Mesodermal cell (in vitro differentiated cells): ENCODE measurements around the gene CYB5A.
"Not testable (repeated sequence)": the region's sequence is repeated elsewhere in the genome, so short reads cannot be mapped to it uniquely, and the experiment has no call there.

ENCODE experiments used
- H3K27ac ChIP-seq: 2 replicates; pipeline ENCODE4 v1.7.0; 2013; ENCODE audit warnings: mild to moderate bottlenecking, low read depth, low read length, moderate library complexity; ENCODE audit not compliant: severe bottlenecking
- H3K36me3 ChIP-seq: 2 replicates; pipeline ENCODE4 v1.7.1; 2013; ENCODE audit warnings: mild to moderate bottlenecking, low read length, moderate library complexity; ENCODE audit not compliant: control insufficient read depth, insufficient read depth
- H3K4me1 ChIP-seq: one replicate; pipeline ENCODE4 v1.7.1; 2013; ENCODE audit warnings: mild to moderate bottlenecking, low read length; ENCODE audit not compliant: insufficient read depth, control insufficient read depth, poor library complexity, severe bottlenecking
- H3K4me3 ChIP-seq: 2 replicates; pipeline ENCODE4 v1.7.0; 2013; ENCODE audit warnings: low read length, control low read depth, mild to moderate bottlenecking; ENCODE audit not compliant: insufficient read depth, poor library complexity, severe bottlenecking; ENCODE audit errors: extremely low read depth
- H3K9me3 ChIP-seq: 2 replicates; pipeline ENCODE4 v1.7.1; 2013; ENCODE audit warnings: mild to moderate bottlenecking, low read length, moderate library complexity; ENCODE audit not compliant: control insufficient read depth
- WGBS, 2 experiments: methylation state at CpG; one replicate each; pipeline ENCODE4 v1.1.5; 2013; ENCODE audit warnings: missing lambda C conversion rate in 2 of 2; ENCODE audit not compliant: insufficient coverage in 2 of 2; 5-methylcytosine and 5-hydroxymethylcytosine counted together

Gene CYB5A

GRCh38 chr18:74294526-74294925 lies 2.8 kb upstream of the CYB5A start:
- WGBS, 2 experiments: 77 to 83% methylated on average over 5 to 8 of the region's 8 CpGs
- no peaks in the 10 kb centered on the region for H3K9me3 ChIP-seq
- H3K4me1 ChIP-seq: no peaks in the 10 kb centered on the region
- H3K4me3 ChIP-seq: no peak overlapping the region
- no peaks in the 10 kb centered on the region for H3K36me3 ChIP-seq
- no peak overlapping the region for H3K27ac ChIP-seq

GRCh38 chr18:74292982-74293381 lies 1.2 kb upstream of the CYB5A start:
- 93 to 97% methylated on average over 2 to 3 of the region's 3 CpGs for WGBS, 2 experiments

GRCh38 chr18:74292541-74292858 lies 737 bp upstream of the CYB5A start:
- Histone ChIP-seq H3K9me3 (no peaks in the 10 kb centered on the region), H3K36me3 (no peaks in the 10 kb centered on the region), H3K27ac (no peak overlapping the region), H3K4me3 (peak overlapping the region; percentile 65), H3K4me1 (no peaks in the 10 kb centered on the region)
- 84% methylated on average over 3 of the region's 4 CpGs; no CpG with 5 or more reads in 1 of the 2 experiments for WGBS, 2 experiments

More at GRCh38 chr18:74292982-74293381, 1.2 kb upstream of the CYB5A start:
- H3K9me3 ChIP-seq, H3K4me3 ChIP-seq, H3K36me3 ChIP-seq, H3K27ac ChIP-seq, H3K4me1 ChIP-seq: not testable (repeated sequence)

DNA sequence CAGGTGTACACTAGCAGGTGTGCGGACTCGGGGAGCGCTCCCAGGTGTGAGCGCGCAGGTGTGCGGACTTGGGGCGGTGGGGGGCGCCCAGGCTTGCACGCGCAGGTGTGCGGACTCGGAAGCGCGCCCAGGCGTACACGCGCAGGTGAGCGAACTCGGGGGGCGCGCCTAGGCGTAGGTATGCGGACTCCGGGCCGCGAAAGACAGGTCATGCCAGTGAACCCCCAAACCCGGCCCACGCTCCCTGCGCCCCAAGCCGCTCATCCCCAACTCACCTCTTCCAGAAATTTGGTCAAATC lies 342 bp downstream of the CYB5A start:
- Histone ChIP-seq H3K36me3 (no peaks in the 10 kb centered on the region), H3K9me3 (no peaks in the 10 kb centered on the region), H3K4me3 (peak overlapping the region; percentile 65), H3K4me1 (no peaks in the 10 kb centered on the region), H3K27ac (no peak overlapping the region)
- WGBS, 2 experiments: 2 to 8% methylated on average over 9 to 21 of the region's 30 CpGs

DNA sequence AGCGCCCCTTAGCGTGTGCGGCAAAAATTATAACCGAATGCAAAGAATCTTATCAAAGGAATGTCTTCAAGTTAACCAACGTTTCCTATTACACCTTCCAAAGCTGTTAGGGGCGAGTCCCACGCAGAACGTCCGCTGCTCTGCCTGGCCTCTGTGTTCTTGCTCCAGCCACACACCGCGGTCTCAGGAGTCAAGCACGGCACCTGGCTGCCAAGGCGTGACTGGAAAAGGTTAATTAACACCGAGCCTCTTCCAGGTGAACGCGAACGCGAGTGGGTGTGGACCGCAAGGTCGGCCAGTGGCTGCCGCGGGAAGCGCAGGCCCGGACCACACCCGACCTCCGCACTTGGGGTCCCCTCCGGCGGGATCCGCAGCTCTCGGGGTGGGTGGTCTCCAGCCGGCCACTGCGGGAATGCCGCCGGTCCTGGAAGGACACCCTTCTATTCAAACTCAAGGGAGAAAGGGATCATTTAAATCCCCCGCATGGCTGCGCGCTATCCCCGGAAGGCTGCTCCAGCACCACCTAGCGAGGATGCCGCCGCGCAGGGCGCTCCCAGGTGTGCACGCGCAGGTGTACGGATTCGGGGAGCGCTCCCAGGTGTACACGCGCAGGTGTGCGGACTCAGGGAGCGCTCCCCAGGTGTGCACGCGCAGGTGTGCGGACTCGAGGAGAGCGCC lies 830 bp downstream of the CYB5A start:
- WGBS, 2 experiments: 30 to 32% methylated on average over 33 to 51 of the region's 57 CpGs
- no peaks in the 10 kb centered on the region for H3K9me3 ChIP-seq
- H3K36me3 ChIP-seq: no peaks in the 10 kb centered on the region
- H3K27ac ChIP-seq: no peak overlapping the region
- peak overlapping the region; percentile 65 for H3K4me3 ChIP-seq
- H3K4me1 ChIP-seq: no peaks in the 10 kb centered on the region

DNA sequence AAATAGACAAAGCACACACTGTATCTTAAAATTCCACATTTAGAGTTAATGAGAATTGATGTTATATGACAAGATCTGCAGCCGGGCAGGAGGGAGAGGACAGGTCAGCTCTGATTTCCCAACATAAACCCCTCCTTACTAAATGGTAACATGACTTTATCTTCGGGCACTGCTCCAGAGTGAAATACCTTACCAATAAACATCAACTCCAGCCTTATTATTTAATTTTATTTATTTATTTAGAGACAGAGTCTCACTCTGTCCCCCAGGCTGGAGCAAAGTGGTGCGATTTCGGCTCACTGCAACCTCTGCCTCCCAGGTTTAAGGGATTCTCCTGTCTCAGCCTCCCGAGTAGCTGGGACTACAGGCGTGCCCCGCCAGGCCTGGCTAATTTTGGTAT lies 1.7 kb downstream of the CYB5A start:
- Histone ChIP-seq H3K9me3 (no peaks in the 10 kb centered on the region), H3K36me3 (no peaks in the 10 kb centered on the region), H3K27ac (no peak overlapping the region), H3K4me1 (no peaks in the 10 kb centered on the region), H3K4me3 (no peak overlapping the region)
- 96 to 100% methylated on average over 4 of the region's 7 CpGs for WGBS, 2 experiments

GRCh38 chr18:74289137-74289536 lies 2.6 kb downstream of the CYB5A start:
- Histone ChIP-seq H3K9me3 (no peaks in the 10 kb centered on the region), H3K27ac (no peak overlapping the region), H3K4me1 (no peaks in the 10 kb centered on the region), H3K36me3 (no peaks in the 10 kb centered on the region), H3K4me3 (no peak overlapping the region)
- 100% methylated on average over 1 of the region's 3 CpGs for WGBS, 2 experiments

DNA sequence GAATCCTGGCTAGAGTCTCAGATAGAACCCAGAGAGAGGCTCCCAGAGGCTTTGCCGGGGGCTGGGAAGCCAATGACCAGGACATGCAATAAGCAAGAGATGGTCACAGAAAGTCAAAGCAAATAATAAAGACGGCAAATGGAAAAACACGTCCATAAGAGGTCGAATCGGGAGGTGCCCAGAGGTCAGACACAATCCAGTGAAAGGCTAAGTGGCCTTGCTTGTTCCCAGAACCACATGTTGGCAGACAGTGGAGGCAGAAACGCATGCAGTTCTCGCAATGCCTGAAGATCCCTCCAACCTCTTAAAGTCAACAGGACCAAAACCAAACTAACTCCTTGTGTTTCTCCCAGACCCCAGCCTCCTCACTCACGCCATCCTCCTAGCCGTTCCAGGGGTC lies 3.0 kb downstream of the CYB5A start:
- H3K4me3 ChIP-seq: no peak overlapping the region
- WGBS, 2 experiments: 92 to 96% methylated on average over 7 of the region's 9 CpGs
- no peak overlapping the region for H3K27ac ChIP-seq
- H3K4me1 ChIP-seq: no peaks in the 10 kb centered on the region
- H3K9me3 ChIP-seq: no peaks in the 10 kb centered on the region
- no peaks in the 10 kb centered on the region for H3K36me3 ChIP-seq

GRCh38 chr18:74288041-74288440 lies 3.7 kb downstream of the CYB5A start:
- Histone ChIP-seq H3K27ac (no peak overlapping the region), H3K36me3 (no peaks in the 10 kb centered on the region), H3K4me1 (no peaks in the 10 kb centered on the region), H3K9me3 (no peaks in the 10 kb centered on the region), H3K4me3 (no peak overlapping the region)
- WGBS, 2 experiments: 92 to 93% methylated on average over 4 to 5 of the region's 5 CpGs

- Histone ChIP-seq H3K4me3 (no peak overlapping the region), H3K9me3 (no peaks in the 10 kb centered on the region), H3K27ac (no peak overlapping the region), H3K36me3 (no peaks in the 10 kb centered on the region), H3K4me1 (no peaks in the 10 kb centered on the region)
- WGBS, 2 experiments: no CpG with 5 or more reads among the region's 2 CpGs
Observed at GRCh38 chr18:74286856-74287255, 4.9 kb downstream of the CYB5A start.

DNA sequence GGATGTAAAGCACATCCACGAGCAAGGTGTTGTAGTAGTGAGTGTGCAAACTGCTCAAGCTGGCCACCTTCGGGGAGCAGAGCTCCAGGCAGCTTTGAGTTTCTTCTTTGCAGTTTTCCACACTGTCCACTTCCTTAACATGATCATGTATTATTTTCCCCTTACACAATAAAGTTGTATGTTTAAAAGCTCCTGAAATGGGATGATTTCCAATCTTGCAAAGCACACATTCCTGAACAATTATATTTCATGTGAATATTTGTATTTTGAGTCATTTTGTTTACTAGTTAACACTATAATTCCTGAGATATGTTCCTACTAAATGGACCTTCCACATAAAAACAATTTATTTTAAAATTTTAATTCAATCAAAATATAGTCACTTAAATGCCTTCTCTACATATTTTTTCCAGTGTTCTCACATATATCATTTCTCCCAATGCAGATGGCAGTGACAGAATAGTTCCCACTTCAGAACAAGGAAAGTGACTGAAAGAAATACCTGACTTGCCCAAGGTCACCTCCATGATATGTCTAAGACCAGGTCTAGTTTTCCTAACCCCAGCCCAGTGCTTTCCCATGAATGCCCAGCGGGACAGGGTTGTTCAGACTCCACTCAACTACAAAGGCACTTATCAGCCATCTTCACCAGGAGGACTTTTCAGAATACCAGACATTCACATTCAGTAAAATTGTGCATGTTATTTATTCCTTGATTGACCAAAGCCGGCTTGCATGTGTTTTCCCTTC lies 5.5 kb downstream of the CYB5A start:
- H3K36me3 ChIP-seq: no peaks in the 10 kb centered on the region
- 83 to 90% methylated on average over 1 to 2 of the region's 4 CpGs for WGBS, 2 experiments

More for the DNA sequence above, 5.5 kb downstream of the CYB5A start:
- no peak overlapping the region for H3K4me3 ChIP-seq
- no peaks in the 10 kb centered on the region for H3K4me1 ChIP-seq
- H3K27ac ChIP-seq: no peak overlapping the region
- no peaks in the 10 kb centered on the region for H3K9me3 ChIP-seq
